Osteoblast (primary cell): ENCODE measurements around the gene MAML1. TPM values are rescaled to one million over a fixed set of nuclear protein-coding genes. Genes with fewer than 3 reads are reported as not detected.

Experiments used
- DNase-seq: peaks from one replicate; pipeline ENCODE4 v3.0.0; 2011; ENCODE audit warnings: low spot score, mixed read lengths; ENCODE audit not compliant: insufficient read length; ENCODE audit errors: missing footprints
- H2AFZ ChIP-seq: 2 replicates; pipeline ENCODE4 v1.6.0; 2011; ENCODE audit warnings: mild to moderate bottlenecking, low read length
- H3K27ac ChIP-seq: 2 replicates; pipeline ENCODE4 v1.5.1; 2011; ENCODE audit warnings: mild to moderate bottlenecking, low read depth, low read length, moderate library complexity
- H3K27me3 ChIP-seq: 2 replicates; pipeline ENCODE4 v1.6.0; 2012; ENCODE audit warnings: mild to moderate bottlenecking, control low read depth, inconsistent platforms, low read length, moderate library complexity; ENCODE audit not compliant: insufficient read depth
- H3K36me3 ChIP-seq: 2 replicates; pipeline ENCODE4 v1.5.1; 2011; ENCODE audit warnings: mild to moderate bottlenecking, low read length, control low read depth, moderate library complexity; ENCODE audit not compliant: insufficient read depth
- H3K4me1 ChIP-seq: 2 replicates; pipeline ENCODE4 v1.5.1; 2011; ENCODE audit warnings: mild to moderate bottlenecking, low read length, control low read depth, moderate library complexity; ENCODE audit not compliant: insufficient read depth
- H3K4me2 ChIP-seq: 2 replicates; pipeline ENCODE4 v1.6.0; 2011; ENCODE audit warnings: mild to moderate bottlenecking, low read length; ENCODE audit not compliant: insufficient read depth
- H3K4me3 ChIP-seq: fragments of 200-600 bp; sonication (generic); 3 replicates; pipeline ENCODE4 v1.5.1; 2012; ENCODE audit warnings: mild to moderate bottlenecking, low read length, inconsistent platforms; ENCODE audit not compliant: insufficient read depth
- H3K79me2 ChIP-seq: 2 replicates; pipeline ENCODE4 v1.6.0; 2012; ENCODE audit warnings: mild to moderate bottlenecking, low read length, control low read depth, inconsistent platforms; ENCODE audit not compliant: insufficient read depth
- H3K9me3 ChIP-seq: 2 replicates; pipeline ENCODE4 v1.5.1; 2011; ENCODE audit warnings: low read depth, low read length, control low read depth
- H4K20me1 ChIP-seq: 2 replicates; pipeline ENCODE4 v1.6.0; 2012; ENCODE audit warnings: mild to moderate bottlenecking, low read length, control low read depth; ENCODE audit not compliant: insufficient read depth
- total RNA-seq: library from RNA; depleted of rRNA; stranded (reverse); fragments of >200 nt; gene quantifications from 2 replicates; pipeline ENCODE4 v1.2.3, GENCODE V29; 2012
- TF ChIP-seq, protein P1 (sequence below): IDR thresholded peaks from 2 replicates; pipeline ENCODE4 v1.5.1; 2011; ENCODE audit warnings: mild to moderate bottlenecking, low read depth, low read length, moderate library complexity; ENCODE audit errors: extremely low read depth

MAML1 gene
- total RNA-seq, 1 donor, result 14.1 TPM

GRCh38 chr5:179819296-179820126 is 86.9 kb downstream of the MAML1 start:
- H3K4me1 ChIP-seq, result peaks cover 43% of the 10 kb centered on the region
- H2AFZ ChIP-seq, result peak overlapping the region; percentile 49
- H4K20me1 ChIP-seq, result peaks cover 33% of the 10 kb centered on the region
- H3K79me2 ChIP-seq, result peaks cover 47% of the 10 kb centered on the region
- peaks cover 19% of the 10 kb centered on the region for H3K36me3 ChIP-seq
- peak overlapping the region; percentile 86 for H3K27ac ChIP-seq
- TF ChIP-seq, protein P1, sequence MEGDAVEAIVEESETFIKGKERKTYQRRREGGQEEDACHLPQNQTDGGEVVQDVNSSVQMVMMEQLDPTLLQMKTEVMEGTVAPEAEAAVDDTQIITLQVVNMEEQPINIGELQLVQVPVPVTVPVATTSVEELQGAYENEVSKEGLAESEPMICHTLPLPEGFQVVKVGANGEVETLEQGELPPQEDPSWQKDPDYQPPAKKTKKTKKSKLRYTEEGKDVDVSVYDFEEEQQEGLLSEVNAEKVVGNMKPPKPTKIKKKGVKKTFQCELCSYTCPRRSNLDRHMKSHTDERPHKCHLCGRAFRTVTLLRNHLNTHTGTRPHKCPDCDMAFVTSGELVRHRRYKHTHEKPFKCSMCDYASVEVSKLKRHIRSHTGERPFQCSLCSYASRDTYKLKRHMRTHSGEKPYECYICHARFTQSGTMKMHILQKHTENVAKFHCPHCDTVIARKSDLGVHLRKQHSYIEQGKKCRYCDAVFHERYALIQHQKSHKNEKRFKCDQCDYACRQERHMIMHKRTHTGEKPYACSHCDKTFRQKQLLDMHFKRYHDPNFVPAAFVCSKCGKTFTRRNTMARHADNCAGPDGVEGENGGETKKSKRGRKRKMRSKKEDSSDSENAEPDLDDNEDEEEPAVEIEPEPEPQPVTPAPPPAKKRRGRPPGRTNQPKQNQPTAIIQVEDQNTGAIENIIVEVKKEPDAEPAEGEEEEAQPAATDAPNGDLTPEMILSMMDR, result no peak
- no peaks in the 10 kb centered on the region for H3K27me3 ChIP-seq
- no peaks in the 10 kb centered on the region for H3K9me3 ChIP-seq
- peak overlapping the region; percentile 61 for H3K4me3 ChIP-seq
- peak overlapping the region; percentile 86 for H3K4me2 ChIP-seq
- DNase-seq, result peak; percentile 92

DNA sequence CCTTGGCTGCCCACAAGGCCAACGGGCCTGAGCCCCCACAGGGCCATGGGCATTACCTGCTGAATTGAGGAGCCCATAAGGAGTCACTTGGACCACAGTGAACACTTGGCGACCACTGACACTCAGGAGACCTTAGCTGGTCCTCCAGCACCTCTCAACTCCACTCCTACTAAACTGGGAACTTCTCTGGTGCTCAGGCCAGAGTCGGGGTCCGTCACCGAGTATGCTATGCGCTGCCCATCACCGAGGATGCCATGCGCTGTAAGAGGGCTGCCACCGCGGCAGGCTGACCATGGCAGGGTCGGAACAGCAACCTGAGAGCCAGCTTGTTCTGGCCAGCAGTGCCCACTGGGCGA is 87.5 kb downstream of the MAML1 start:
- Histone ChIP-seq H3K9me3 (no peaks in the 10 kb centered on the region), H4K20me1 (peaks cover 39% of the 10 kb centered on the region), H2AFZ (peak overlapping the region; percentile 48), H3K4me3 (peak overlapping the region; percentile 97), H3K79me2 (peaks cover 53% of the 10 kb centered on the region), H3K4me1 (peaks cover 43% of the 10 kb centered on the region), H3K27me3 (no peaks in the 10 kb centered on the region), H3K36me3 (peaks cover 25% of the 10 kb centered on the region), H3K4me2 (peak overlapping the region; percentile 86), H3K27ac (peak overlapping the region; percentile 86)
- TF ChIP-seq, protein P1, result no peak
- peak; percentile 80 for DNase-seq

DNA sequence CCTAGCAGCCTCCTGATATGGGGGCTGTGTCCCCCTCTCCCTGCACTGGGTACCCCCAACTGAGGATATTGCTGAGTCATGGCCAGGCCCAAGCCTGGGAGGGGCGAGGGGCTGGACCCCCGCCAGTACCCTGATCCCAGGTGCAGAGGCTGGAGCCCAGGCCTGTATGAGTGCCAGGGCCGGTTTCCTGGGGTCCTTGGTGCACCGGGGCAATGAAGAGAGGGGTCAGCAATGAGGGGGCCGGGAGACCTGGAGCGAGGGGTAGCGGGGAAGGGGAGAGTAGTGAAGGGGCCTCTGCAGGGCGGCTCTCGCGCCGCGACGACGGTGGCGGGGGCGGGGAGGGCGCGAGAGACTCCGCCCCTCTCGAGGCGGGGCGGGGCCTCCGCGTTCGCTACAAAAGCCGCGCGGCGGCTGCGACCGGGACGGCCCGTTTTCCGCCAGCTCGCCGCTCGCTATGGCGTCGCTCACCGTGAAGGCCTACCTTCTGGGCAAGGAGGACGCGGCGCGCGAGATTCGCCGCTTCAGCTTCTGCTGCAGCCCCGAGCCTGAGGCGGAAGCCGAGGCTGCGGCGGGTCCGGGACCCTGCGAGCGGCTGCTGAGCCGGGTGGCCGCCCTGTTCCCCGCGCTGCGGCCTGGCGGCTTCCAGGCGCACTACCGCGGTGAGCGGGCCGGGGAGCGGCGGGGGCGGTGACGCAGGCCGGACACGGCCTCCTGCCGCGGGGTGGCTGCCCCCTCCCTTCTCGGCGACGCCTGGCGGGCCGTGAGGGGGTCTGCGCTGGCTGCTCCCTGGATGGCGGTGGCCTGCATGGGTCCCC is 88.1 kb downstream of the MAML1 start, which contains the start of gene SQSTM1:
Gene SQSTM1, plus strand, starts transcription at position 423 of the 815 bp plus-strand sequence. Its CDS starts 32 bp downstream, at position 455.
- no peaks in the 10 kb centered on the region for H3K27me3 ChIP-seq
- peaks cover 31% of the 10 kb centered on the region for H3K36me3 ChIP-seq
- H3K4me3 ChIP-seq, result peak within 1 kb of the TSS; percentile 97
- TF ChIP-seq, protein P1, result no peak
- peak; percentile 98 for DNase-seq
- H3K4me2 ChIP-seq, result peak within 1 kb of the TSS; percentile 86
- peaks cover 45% of the 10 kb centered on the region for H4K20me1 ChIP-seq
- peaks cover 59% of the 10 kb centered on the region for H3K79me2 ChIP-seq
- peak within 1 kb of the TSS; percentile 86 for H3K27ac ChIP-seq
- H2AFZ ChIP-seq, result peak within 1 kb of the TSS; percentile 48
- H3K9me3 ChIP-seq, result no peaks in the 10 kb centered on the region
- H3K4me1 ChIP-seq, result peaks cover 43% of the 10 kb centered on the region
